ENCODE results near the gene PARVB. TPM values are rescaled to one million over a fixed set of nuclear protein-coding genes. Genes with fewer than 3 reads are reported as not detected.

PARVB gene
- total RNA-seq, 1 experiment from 2014 or later: 33.0 TPM

- Histone ChIP-seq H3K27me3 (replicated peaks) (no peaks in the 10 kb centered on the region), H3K9me3 (replicated peaks) (no peaks in the 10 kb centered on the region), H3K4me3 (no peak overlapping the region), H3K27ac (no peak overlapping the region), H3K4me1 (replicated peaks) (peaks cover 15% of the 10 kb centered on the region), H3K36me3 (no peaks in the 10 kb centered on the region)
- DNase-seq (ENCODE audit: low read depth in 1 of 2, low spot score in 2 of 2): no peak
Observed at GRCh38 chr22:44086271-44087088, 62.4 kb downstream of the PARVB start.

- Histone ChIP-seq H3K4me1 (replicated peaks) (peaks cover 15% of the 10 kb centered on the region), H3K36me3 (no peaks in the 10 kb centered on the region), H3K27me3 (replicated peaks) (no peaks in the 10 kb centered on the region), H3K9me3 (replicated peaks) (no peaks in the 10 kb centered on the region), H3K27ac (no peak overlapping the region), H3K4me3 (no peak overlapping the region)
- no peak for DNase-seq (ENCODE audit: low read depth in 1 of 2, low spot score in 2 of 2)
Observed at GRCh38 chr22:44087089-44087430, 63.0 kb downstream of the PARVB start.

GRCh38 chr22:44088976-44089570 is 65.0 kb downstream of the PARVB start:
- Histone ChIP-seq H3K36me3 (no peaks in the 10 kb centered on the region), H3K27me3 (replicated peaks) (no peaks in the 10 kb centered on the region), H3K4me3 (no peak overlapping the region), H3K4me1 (replicated peaks) (peaks cover 15% of the 10 kb centered on the region), H3K27ac (no peak overlapping the region), H3K9me3 (replicated peaks) (no peaks in the 10 kb centered on the region)
- peak in 1 of 2 experiments; percentile 38 for DNase-seq (ENCODE audit: low read depth in 1 of 2, low spot score in 2 of 2)

GRCh38 chr22:44089717-44090570 is 65.8 kb downstream of the PARVB start:
- no peak overlapping the region for H3K4me3 ChIP-seq
- H3K4me1 ChIP-seq (replicated peaks): peaks cover 15% of the 10 kb centered on the region
- H3K9me3 ChIP-seq (replicated peaks): no peaks in the 10 kb centered on the region
- H3K27ac ChIP-seq: no peak overlapping the region
- DNase-seq (ENCODE audit: low read depth in 1 of 2, low spot score in 2 of 2): no peak
- no peaks in the 10 kb centered on the region for H3K27me3 ChIP-seq (replicated peaks)
- H3K36me3 ChIP-seq: no peaks in the 10 kb centered on the region

GRCh38 chr22:44090571-44090905 is 66.4 kb downstream of the PARVB start:
- Histone ChIP-seq H3K27ac (no peak overlapping the region), H3K9me3 (replicated peaks) (no peaks in the 10 kb centered on the region), H3K4me3 (no peak overlapping the region), H3K4me1 (replicated peaks) (peaks cover 15% of the 10 kb centered on the region), H3K36me3 (no peaks in the 10 kb centered on the region), H3K27me3 (replicated peaks) (no peaks in the 10 kb centered on the region)
- no peak for DNase-seq (ENCODE audit: low read depth in 1 of 2, low spot score in 2 of 2)

- Histone ChIP-seq H3K4me1 (replicated peaks) (peaks cover 15% of the 10 kb centered on the region), H3K27me3 (replicated peaks) (no peaks in the 10 kb centered on the region)
- no peak for DNase-seq (ENCODE audit: low read depth in 1 of 2, low spot score in 2 of 2)
Observed at GRCh38 chr22:44091021-44091721, 67.1 kb downstream of the PARVB start.

GRCh38 chr22:44091751-44092150 is 67.6 kb downstream of the PARVB start:
- H3K27ac ChIP-seq: no peak overlapping the region
- no peak for DNase-seq (ENCODE audit: low read depth in 1 of 2, low spot score in 2 of 2)
- peaks cover 15% of the 10 kb centered on the region for H3K4me1 ChIP-seq (replicated peaks)
- H3K36me3 ChIP-seq: no peaks in the 10 kb centered on the region
- no peak overlapping the region for H3K4me3 ChIP-seq
- no peaks in the 10 kb centered on the region for H3K9me3 ChIP-seq (replicated peaks)
- no peaks in the 10 kb centered on the region for H3K27me3 ChIP-seq (replicated peaks)

More at GRCh38 chr22:44091021-44091721, 67.1 kb downstream of the PARVB start:
- H3K4me3 ChIP-seq: no peak overlapping the region
- H3K36me3 ChIP-seq: no peaks in the 10 kb centered on the region
- no peaks in the 10 kb centered on the region for H3K9me3 ChIP-seq (replicated peaks)
- H3K27ac ChIP-seq: no peak overlapping the region

GRCh38 chr22:44092636-44093220 is 68.6 kb downstream of the PARVB start:
- Histone ChIP-seq H3K27ac (no peak overlapping the region), H3K4me3 (no peak overlapping the region), H3K27me3 (replicated peaks) (no peaks in the 10 kb centered on the region), H3K4me1 (replicated peaks) (peaks cover 15% of the 10 kb centered on the region), H3K9me3 (replicated peaks) (no peaks in the 10 kb centered on the region), H3K36me3 (no peaks in the 10 kb centered on the region)
- no peak for DNase-seq (ENCODE audit: low read depth in 1 of 2, low spot score in 2 of 2)

- no peak for DNase-seq (ENCODE audit: low read depth in 1 of 2, low spot score in 2 of 2)
Observed at GRCh38 chr22:44093791-44094190, 69.7 kb downstream of the PARVB start.

GRCh38 chr22:44094751-44095302 is 70.7 kb downstream of the PARVB start:
- H3K36me3 ChIP-seq: no peaks in the 10 kb centered on the region
- no peaks in the 10 kb centered on the region for H3K27me3 ChIP-seq (replicated peaks)
- H3K9me3 ChIP-seq (replicated peaks): no peaks in the 10 kb centered on the region
- H3K4me3 ChIP-seq: no peak overlapping the region
- no peak overlapping the region for H3K27ac ChIP-seq
- no peaks in the 10 kb centered on the region for H3K4me1 ChIP-seq (replicated peaks)
- no peak for DNase-seq (ENCODE audit: low read depth in 1 of 2, low spot score in 2 of 2)

More at GRCh38 chr22:44093791-44094190, 69.7 kb downstream of the PARVB start:
- no peaks in the 10 kb centered on the region for H3K9me3 ChIP-seq (replicated peaks)
- no peak overlapping the region for H3K4me3 ChIP-seq
- no peaks in the 10 kb centered on the region for H3K36me3 ChIP-seq
- no peak overlapping the region for H3K27ac ChIP-seq
- H3K27me3 ChIP-seq (replicated peaks): no peaks in the 10 kb centered on the region
- peaks cover 9% of the 10 kb centered on the region for H3K4me1 ChIP-seq (replicated peaks)

- Histone ChIP-seq H3K9me3 (replicated peaks) (no peaks in the 10 kb centered on the region), H3K4me1 (replicated peaks) (no peaks in the 10 kb centered on the region), H3K36me3 (no peaks in the 10 kb centered on the region), H3K4me3 (no peak overlapping the region), H3K27ac (no peak overlapping the region), H3K27me3 (replicated peaks) (no peaks in the 10 kb centered on the region)
- no peak for DNase-seq (ENCODE audit: low read depth in 1 of 2, low spot score in 2 of 2)
Observed at GRCh38 chr22:44096736-44097135, 72.6 kb downstream of the PARVB start.

GRCh38 chr22:44097263-44098020 is 73.3 kb downstream of the PARVB start:
- H3K9me3 ChIP-seq (replicated peaks): no peaks in the 10 kb centered on the region
- no peak for DNase-seq (ENCODE audit: low read depth in 1 of 2, low spot score in 2 of 2)
- no peak overlapping the region for H3K4me3 ChIP-seq

More at GRCh38 chr22:44097263-44098020, 73.3 kb downstream of the PARVB start:
- H3K36me3 ChIP-seq: no peaks in the 10 kb centered on the region
- no peak overlapping the region for H3K27ac ChIP-seq
- no peaks in the 10 kb centered on the region for H3K27me3 ChIP-seq (replicated peaks)
- H3K4me1 ChIP-seq (replicated peaks): no peaks in the 10 kb centered on the region

All from SJSA1 (cell line).